ENCODE data around the gene ADAM23.
A peak's percentile ranks its signal among the peaks of the same experiment; 100 is the strongest.

ADAM23 gene

GRCh38 chr2:206639636-206640035 lies 196.3 kb downstream of the ADAM23 start:
- Histone ChIP-seq H3K4me2 (ENCODE audit: insufficient read depth, low read length) (no peak overlapping the region), H3K27me3 (ENCODE audit: insufficient read depth, low read length, poor library complexity) (no peaks in the 10 kb centered on the region), H3K79me2 (ENCODE audit: insufficient read depth, low read length) (no peaks in the 10 kb centered on the region), H3K9me3 (ENCODE audit: insufficient read depth, low read length, severe bottlenecking) (no peaks in the 10 kb centered on the region), H3K9ac (ENCODE audit: low read depth, low read length) (no peak overlapping the region), H3K4me3 (ENCODE audit: low read depth in 1 of 2, low read length in 2 of 2) (no peak overlapping the region), H2AFZ (ENCODE audit: low read depth, low read length) (no peak overlapping the region), H3K27ac (ENCODE audit: low read length) (no peak overlapping the region), H4K20me1 (ENCODE audit: insufficient read depth, low read length) (no peaks in the 10 kb centered on the region), H3K36me3 (ENCODE audit: insufficient read depth, low read length) (no peaks in the 10 kb centered on the region), H3K4me1 (ENCODE audit: insufficient read depth, low read length) (no peaks in the 10 kb centered on the region)
- no peak for DNase-seq
- no peak for TF ChIP-seq EZH2 (IDR thresholded peaks at IDR 0.05; ENCODE audit: borderline replicate concordance, low read depth, low read length, severe bottlenecking)
- TF ChIP-seq, protein P1, sequence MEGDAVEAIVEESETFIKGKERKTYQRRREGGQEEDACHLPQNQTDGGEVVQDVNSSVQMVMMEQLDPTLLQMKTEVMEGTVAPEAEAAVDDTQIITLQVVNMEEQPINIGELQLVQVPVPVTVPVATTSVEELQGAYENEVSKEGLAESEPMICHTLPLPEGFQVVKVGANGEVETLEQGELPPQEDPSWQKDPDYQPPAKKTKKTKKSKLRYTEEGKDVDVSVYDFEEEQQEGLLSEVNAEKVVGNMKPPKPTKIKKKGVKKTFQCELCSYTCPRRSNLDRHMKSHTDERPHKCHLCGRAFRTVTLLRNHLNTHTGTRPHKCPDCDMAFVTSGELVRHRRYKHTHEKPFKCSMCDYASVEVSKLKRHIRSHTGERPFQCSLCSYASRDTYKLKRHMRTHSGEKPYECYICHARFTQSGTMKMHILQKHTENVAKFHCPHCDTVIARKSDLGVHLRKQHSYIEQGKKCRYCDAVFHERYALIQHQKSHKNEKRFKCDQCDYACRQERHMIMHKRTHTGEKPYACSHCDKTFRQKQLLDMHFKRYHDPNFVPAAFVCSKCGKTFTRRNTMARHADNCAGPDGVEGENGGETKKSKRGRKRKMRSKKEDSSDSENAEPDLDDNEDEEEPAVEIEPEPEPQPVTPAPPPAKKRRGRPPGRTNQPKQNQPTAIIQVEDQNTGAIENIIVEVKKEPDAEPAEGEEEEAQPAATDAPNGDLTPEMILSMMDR (IDR thresholded peaks at IDR 0.05; ENCODE audit: borderline replicate concordance, extremely low read depth, low read length, poor library complexity, severe bottlenecking): no peak
- ATAC-seq (ENCODE audit: insufficient read depth, low read depth): no peak

DNA sequence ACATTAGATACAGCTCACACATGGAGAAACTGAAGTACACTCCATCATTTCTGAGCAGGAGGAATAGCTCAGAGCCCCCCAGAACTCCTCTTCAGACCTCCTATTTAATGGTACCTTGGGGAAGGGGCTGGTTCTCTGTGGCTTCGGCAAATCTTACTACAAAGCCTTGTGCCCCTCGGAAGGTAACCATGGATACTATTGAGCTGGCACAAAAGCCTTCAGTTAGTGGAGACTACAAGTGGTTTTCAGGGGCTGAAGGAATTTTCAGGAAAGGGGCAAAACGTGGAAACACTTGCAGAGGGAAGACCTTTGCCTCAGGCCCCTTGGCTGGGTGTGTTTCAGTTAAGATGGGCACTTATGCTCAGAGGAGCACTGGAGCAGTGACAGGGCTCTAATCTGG lies 197.9 kb downstream of the ADAM23 start:
- TF ChIP-seq, protein P1 (IDR thresholded peaks at IDR 0.05; ENCODE audit: borderline replicate concordance, extremely low read depth, low read length, poor library complexity, severe bottlenecking): no peak
- no peak for TF ChIP-seq EZH2 (IDR thresholded peaks at IDR 0.05; ENCODE audit: borderline replicate concordance, low read depth, low read length, severe bottlenecking)
- H3K36me3 ChIP-seq (ENCODE audit: insufficient read depth, low read length): no peaks in the 10 kb centered on the region
- no peak overlapping the region for H3K4me3 ChIP-seq (ENCODE audit: low read depth in 1 of 2, low read length in 2 of 2)
- DNase-seq: no peak
- no peaks in the 10 kb centered on the region for H3K27me3 ChIP-seq (ENCODE audit: insufficient read depth, low read length, poor library complexity)
- no peak overlapping the region for H3K9ac ChIP-seq (ENCODE audit: low read depth, low read length)
- no peaks in the 10 kb centered on the region for H4K20me1 ChIP-seq (ENCODE audit: insufficient read depth, low read length)
- ATAC-seq (ENCODE audit: insufficient read depth, low read depth): no peak
- H3K4me2 ChIP-seq (ENCODE audit: insufficient read depth, low read length): no peak overlapping the region
- H2AFZ ChIP-seq (ENCODE audit: low read depth, low read length): no peak overlapping the region
- H3K79me2 ChIP-seq (ENCODE audit: insufficient read depth, low read length): no peaks in the 10 kb centered on the region
- H3K27ac ChIP-seq (ENCODE audit: low read length): no peak overlapping the region
- H3K4me1 ChIP-seq (ENCODE audit: insufficient read depth, low read length): no peaks in the 10 kb centered on the region
- no peaks in the 10 kb centered on the region for H3K9me3 ChIP-seq (ENCODE audit: insufficient read depth, low read length, severe bottlenecking)

DNA sequence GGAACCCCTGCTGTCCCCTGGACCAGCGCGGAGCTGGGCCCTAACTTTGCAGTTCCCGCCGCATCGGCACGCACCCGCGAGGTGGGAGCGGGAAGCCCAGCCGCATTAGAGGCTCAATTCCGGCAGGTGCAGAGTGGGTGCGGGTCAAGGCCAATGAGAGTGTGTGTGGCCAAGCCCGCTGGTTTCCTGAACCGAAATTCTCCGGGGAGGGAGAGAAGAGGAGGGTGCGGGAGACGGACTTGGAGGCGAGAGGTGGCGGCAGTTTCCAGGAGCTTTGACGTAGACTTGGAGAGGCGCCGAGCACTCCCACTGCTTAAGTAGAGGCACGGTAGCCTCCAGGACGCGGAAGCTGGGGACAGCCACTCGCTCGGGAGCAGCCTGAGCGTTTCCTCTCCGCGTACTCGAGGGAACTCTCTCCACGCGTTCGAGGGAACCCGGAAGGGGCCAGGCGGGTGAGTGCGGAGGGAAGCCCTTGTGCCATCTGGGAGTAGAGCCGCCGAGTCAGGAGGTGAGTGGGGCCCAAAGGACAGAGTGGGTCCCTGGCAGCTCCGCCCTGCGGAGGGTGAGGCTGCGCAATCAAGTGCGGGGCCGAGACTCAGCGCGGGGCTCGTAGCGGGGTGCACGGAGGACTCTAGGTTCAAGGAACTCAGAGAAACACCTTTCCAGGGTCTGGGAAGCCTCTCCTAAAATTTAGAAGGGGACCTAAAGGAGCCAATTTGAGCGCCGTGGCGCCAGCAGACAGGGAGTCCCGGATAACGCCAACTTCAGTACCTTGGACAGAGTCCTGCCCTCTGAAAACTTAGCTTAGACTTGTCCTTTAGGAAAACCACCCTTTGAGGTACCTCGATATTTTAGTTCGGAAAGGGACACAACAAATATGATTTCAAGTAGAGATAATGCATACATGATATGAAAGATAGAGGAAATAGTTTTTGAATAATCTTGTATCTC lies 199.0 kb downstream of the ADAM23 start, which contains the start of gene FAM237A:
FAM237A (plus strand) TSS at position 413 of the 951 bp plus-strand sequence. CDS start 1,750 bp downstream, outside the sequence.
- Histone ChIP-seq H2AFZ (ENCODE audit: low read depth, low read length) (no peak within 1 kb of the TSS), H3K36me3 (ENCODE audit: insufficient read depth, low read length) (no peaks in the 10 kb centered on the region), H3K4me2 (ENCODE audit: insufficient read depth, low read length) (no peak within 1 kb of the TSS), H3K79me2 (ENCODE audit: insufficient read depth, low read length) (no peaks in the 10 kb centered on the region), H3K4me3 (ENCODE audit: low read depth in 1 of 2, low read length in 2 of 2) (no peak within 1 kb of the TSS), H4K20me1 (ENCODE audit: insufficient read depth, low read length) (no peaks in the 10 kb centered on the region), H3K27me3 (ENCODE audit: insufficient read depth, low read length, poor library complexity) (no peaks in the 10 kb centered on the region), H3K9ac (ENCODE audit: low read depth, low read length) (no peak within 1 kb of the TSS), H3K4me1 (ENCODE audit: insufficient read depth, low read length) (no peaks in the 10 kb centered on the region), H3K27ac (ENCODE audit: low read length) (no peak within 1 kb of the TSS), H3K9me3 (ENCODE audit: insufficient read depth, low read length, severe bottlenecking) (no peaks in the 10 kb centered on the region)
- ATAC-seq (ENCODE audit: insufficient read depth, low read depth): peak; percentile 58; the same call in 1 of the 3 replicates
- peak; percentile 36 for DNase-seq
- TF ChIP-seq, protein P1 (IDR thresholded peaks at IDR 0.05; ENCODE audit: borderline replicate concordance, extremely low read depth, low read length, poor library complexity, severe bottlenecking): no peak
- TF ChIP-seq EZH2 (IDR thresholded peaks at IDR 0.05; ENCODE audit: borderline replicate concordance, low read depth, low read length, severe bottlenecking): no peak

All from DND-41 (cell line).